Stimulated activated naive CD8-positive, alpha-beta T cell treated with anti-CD3 and anti-CD28 coated beads, Interleukin-15, Interleukin-2, amounts not matched to agents 100 ng/mL and 50 ng/mL, for 24 hours (primary cell): ENCODE data around the gene PLOD1.
"Not testable (repeated sequence)": the region's sequence is repeated elsewhere in the genome, so short reads cannot be mapped to it uniquely, and the experiment has no call there.

Experiments
- H3K27ac Mint-ChIP-seq: one replicate; pipeline ENCODE4 v1.8.0; 2021; ENCODE audit warnings: mild to moderate bottlenecking, mixed read lengths
- H3K27me3 Mint-ChIP-seq: one replicate; pipeline ENCODE4 v1.8.0; 2021; ENCODE audit warnings: mixed read lengths
- H3K36me3 Mint-ChIP-seq: one replicate; pipeline ENCODE4 v1.8.0; 2021; ENCODE audit warnings: low read depth, mixed read lengths
- H3K4me1 Mint-ChIP-seq: one replicate; pipeline ENCODE4 v1.8.0; 2021; ENCODE audit warnings: low read depth, mixed read lengths
- H3K4me3 Mint-ChIP-seq: one replicate; pipeline ENCODE4 v1.8.0; 2021; ENCODE audit warnings: mild to moderate bottlenecking, mixed read lengths
- H3K9me3 Mint-ChIP-seq: one replicate; pipeline ENCODE4 v1.8.0; 2021; ENCODE audit warnings: mixed read lengths

The PLOD1 gene

GRCh38 chr1:11923827-11924113 is 10.7 kb upstream of the PLOD1 start:
- peak overlapping the region; percentile 91 for H3K4me3 Mint-ChIP-seq
- no peak overlapping the region for H3K27ac Mint-ChIP-seq
- no peaks in the 10 kb centered on the region for H3K27me3 Mint-ChIP-seq
- H3K4me1 Mint-ChIP-seq: peaks cover 34% of the 10 kb centered on the region
- no peaks in the 10 kb centered on the region for H3K9me3 Mint-ChIP-seq
- H3K36me3 Mint-ChIP-seq: peaks cover 46% of the 10 kb centered on the region

GRCh38 chr1:11924334-11925195 is 10.0 kb upstream of the PLOD1 start:
- no peaks in the 10 kb centered on the region for H3K27me3 Mint-ChIP-seq
- no peaks in the 10 kb centered on the region for H3K9me3 Mint-ChIP-seq
- peak overlapping the region; percentile 86 for H3K27ac Mint-ChIP-seq
- peak overlapping the region; percentile 91 for H3K4me3 Mint-ChIP-seq
- H3K36me3 Mint-ChIP-seq: peaks cover 38% of the 10 kb centered on the region
- peaks cover 34% of the 10 kb centered on the region for H3K4me1 Mint-ChIP-seq

GRCh38 chr1:11925196-11925937 is 9.2 kb upstream of the PLOD1 start:
- Mint-ChIP-seq H3K4me3 (peak overlapping the region; percentile 91), H3K36me3 (peaks cover 30% of the 10 kb centered on the region), H3K4me1 (peaks cover 27% of the 10 kb centered on the region)
- not testable (repeated sequence) for H3K9me3 Mint-ChIP-seq, H3K27me3 Mint-ChIP-seq, H3K27ac Mint-ChIP-seq

- Mint-ChIP-seq H3K4me1 (peaks cover 26% of the 10 kb centered on the region), H3K27me3 (no peaks in the 10 kb centered on the region), H3K4me3 (peak overlapping the region; percentile 80), H3K27ac (no peak overlapping the region), H3K36me3 (peaks cover 24% of the 10 kb centered on the region), H3K9me3 (no peaks in the 10 kb centered on the region)
These were observed 8.6 kb upstream of the PLOD1 start for GRCh38 chr1:11925938-11926292.

- H3K9me3 Mint-ChIP-seq: no peaks in the 10 kb centered on the region
- H3K27ac Mint-ChIP-seq: no peak overlapping the region
- no peaks in the 10 kb centered on the region for H3K27me3 Mint-ChIP-seq
- no peak overlapping the region for H3K4me3 Mint-ChIP-seq
- H3K4me1 Mint-ChIP-seq: peaks cover 26% of the 10 kb centered on the region
- peaks cover 13% of the 10 kb centered on the region for H3K36me3 Mint-ChIP-seq
These were observed 6.5 kb upstream of the PLOD1 start for GRCh38 chr1:11927866-11928592.

- Mint-ChIP-seq H3K9me3 (no peaks in the 10 kb centered on the region), H3K4me1 (peaks cover 15% of the 10 kb centered on the region), H3K36me3 (peaks cover 1% of the 10 kb centered on the region), H3K4me3 (no peak overlapping the region), H3K27me3 (no peaks in the 10 kb centered on the region), H3K27ac (peak overlapping the region; percentile 55)
These were observed 4.7 kb upstream of the PLOD1 start for GRCh38 chr1:11929849-11930248.

- H3K27me3 Mint-ChIP-seq: no peaks in the 10 kb centered on the region
- no peaks in the 10 kb centered on the region for H3K9me3 Mint-ChIP-seq
- peaks cover 12% of the 10 kb centered on the region for H3K4me1 Mint-ChIP-seq
- no peaks in the 10 kb centered on the region for H3K36me3 Mint-ChIP-seq
- H3K27ac Mint-ChIP-seq: no peak overlapping the region
- H3K4me3 Mint-ChIP-seq: no peak overlapping the region
These were observed 3.7 kb upstream of the PLOD1 start for GRCh38 chr1:11930571-11931445.

- no peak overlapping the region for H3K4me3 Mint-ChIP-seq
These were observed 2.7 kb upstream of the PLOD1 start for GRCh38 chr1:11931845-11932244.

GRCh38 chr1:11935057-11935412 is 518 bp downstream of the PLOD1 start:
- peaks cover 10% of the 10 kb centered on the region for H3K36me3 Mint-ChIP-seq
- H3K9me3 Mint-ChIP-seq: no peaks in the 10 kb centered on the region
- H3K27ac Mint-ChIP-seq: peak overlapping the region; percentile 16
- H3K27me3 Mint-ChIP-seq: no peaks in the 10 kb centered on the region
- H3K4me1 Mint-ChIP-seq: peaks cover 8% of the 10 kb centered on the region
- H3K4me3 Mint-ChIP-seq: peak overlapping the region; percentile 81

More at GRCh38 chr1:11931845-11932244, 2.7 kb upstream of the PLOD1 start:
- Mint-ChIP-seq H3K36me3 (no peaks in the 10 kb centered on the region), H3K9me3 (no peaks in the 10 kb centered on the region), H3K27ac (no peak overlapping the region), H3K27me3 (no peaks in the 10 kb centered on the region), H3K4me1 (peaks cover 8% of the 10 kb centered on the region)

GRCh38 chr1:11935733-11936132 is 1.2 kb downstream of the PLOD1 start:
- H3K9me3 Mint-ChIP-seq, H3K27me3 Mint-ChIP-seq, H3K27ac Mint-ChIP-seq, H3K4me1 Mint-ChIP-seq: not testable (repeated sequence)
- H3K36me3 Mint-ChIP-seq: peaks cover 10% of the 10 kb centered on the region
- H3K4me3 Mint-ChIP-seq: peak overlapping the region; percentile 10

GRCh38 chr1:11938722-11939526 is 4.4 kb downstream of the PLOD1 start:
- Mint-ChIP-seq H3K27ac (no peak overlapping the region), H3K4me1 (peaks cover 4% of the 10 kb centered on the region), H3K36me3 (peaks cover 10% of the 10 kb centered on the region), H3K27me3 (no peaks in the 10 kb centered on the region), H3K9me3 (no peaks in the 10 kb centered on the region), H3K4me3 (no peak overlapping the region)

GRCh38 chr1:11939794-11940193 is 5.3 kb downstream of the PLOD1 start:
- H3K27me3 Mint-ChIP-seq, H3K4me1 Mint-ChIP-seq, H3K27ac Mint-ChIP-seq, H3K4me3 Mint-ChIP-seq, H3K9me3 Mint-ChIP-seq: not testable (repeated sequence)
- H3K36me3 Mint-ChIP-seq: peaks cover 10% of the 10 kb centered on the region

- Mint-ChIP-seq H3K9me3 (no peaks in the 10 kb centered on the region), H3K27ac (no peak overlapping the region), H3K36me3 (peaks cover 12% of the 10 kb centered on the region), H3K4me3 (no peak overlapping the region), H3K4me1 (no peaks in the 10 kb centered on the region), H3K27me3 (no peaks in the 10 kb centered on the region)
These were observed 5.9 kb downstream of the PLOD1 start for GRCh38 chr1:11940260-11940921.
